C4-2B (cell line): Measurements from ENCODE around the gene ZFP62.

Experiments
- CTCF ChIP-seq: fragments of 450-650 bp; conservative IDR thresholded peaks from 2 replicates; pipeline ENCODE4 v1.5.1; 2017; ENCODE audit warnings: mild to moderate bottlenecking
- ZFX ChIP-seq: fragments of 450-650 bp; IDR thresholded peaks from 2 replicates; pipeline ENCODE4 v1.6.1; 2017

- TF ChIP-seq CTCF (no peak), ZFX (no peak)
These were observed 48.1 kb upstream of the ZFP62 start for GRCh38 chr5:180908998-180909731.
